ENCODE data around the gene MAPK12.

Gene MAPK12

DNA sequence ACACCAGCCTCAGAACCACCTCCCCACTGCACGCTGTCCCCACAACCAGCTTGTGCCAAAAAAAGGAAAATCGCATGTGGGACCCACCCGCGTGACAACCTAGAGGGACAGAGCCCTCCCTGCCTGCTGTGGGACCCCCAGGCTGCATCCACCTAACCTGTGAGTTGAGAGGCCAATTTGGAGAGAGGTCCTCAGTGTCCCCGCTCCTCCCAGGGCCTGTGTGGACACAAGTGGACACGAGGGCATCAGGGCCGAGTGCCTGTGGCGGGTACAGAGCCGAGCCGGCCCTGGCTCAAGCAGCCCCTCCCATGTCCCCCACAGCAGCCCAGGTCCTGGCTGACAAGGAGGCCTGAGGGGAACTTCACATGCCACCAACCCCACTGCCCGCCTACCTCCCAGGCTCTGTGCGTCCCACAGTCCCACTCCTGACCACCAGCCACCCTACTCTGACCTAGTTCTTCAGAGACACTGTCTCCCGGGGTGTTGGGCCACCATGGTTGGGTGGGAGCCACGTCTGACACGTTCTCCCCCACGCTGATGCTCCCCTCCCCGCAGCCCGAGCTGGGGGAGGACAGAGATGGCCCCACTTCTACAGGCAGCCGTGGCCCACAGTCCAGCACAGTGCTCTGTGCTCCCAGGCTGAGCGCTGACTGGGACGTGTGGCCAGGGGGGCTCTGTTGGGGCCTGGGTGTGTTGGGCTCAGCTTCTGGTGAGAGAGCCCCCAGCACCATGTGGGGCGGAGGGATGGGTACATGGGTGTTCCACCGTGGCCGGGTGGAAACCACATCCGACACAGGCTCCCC, 41.5 kb downstream of the MAPK12 start:
- Mint-ChIP-seq H3K27ac (no peak overlapping the region), H3K4me1 (peaks cover 1% of the 10 kb centered on the region), H3K9me3 (no peaks in the 10 kb centered on the region), H3K27me3 (ENCODE audit: low read depth) (no peaks in the 10 kb centered on the region), H3K4me3 (no peak overlapping the region), H3K36me3 (ENCODE audit: low read depth) (peaks cover 19% of the 10 kb centered on the region)
- TF ChIP-seq, protein P1, sequence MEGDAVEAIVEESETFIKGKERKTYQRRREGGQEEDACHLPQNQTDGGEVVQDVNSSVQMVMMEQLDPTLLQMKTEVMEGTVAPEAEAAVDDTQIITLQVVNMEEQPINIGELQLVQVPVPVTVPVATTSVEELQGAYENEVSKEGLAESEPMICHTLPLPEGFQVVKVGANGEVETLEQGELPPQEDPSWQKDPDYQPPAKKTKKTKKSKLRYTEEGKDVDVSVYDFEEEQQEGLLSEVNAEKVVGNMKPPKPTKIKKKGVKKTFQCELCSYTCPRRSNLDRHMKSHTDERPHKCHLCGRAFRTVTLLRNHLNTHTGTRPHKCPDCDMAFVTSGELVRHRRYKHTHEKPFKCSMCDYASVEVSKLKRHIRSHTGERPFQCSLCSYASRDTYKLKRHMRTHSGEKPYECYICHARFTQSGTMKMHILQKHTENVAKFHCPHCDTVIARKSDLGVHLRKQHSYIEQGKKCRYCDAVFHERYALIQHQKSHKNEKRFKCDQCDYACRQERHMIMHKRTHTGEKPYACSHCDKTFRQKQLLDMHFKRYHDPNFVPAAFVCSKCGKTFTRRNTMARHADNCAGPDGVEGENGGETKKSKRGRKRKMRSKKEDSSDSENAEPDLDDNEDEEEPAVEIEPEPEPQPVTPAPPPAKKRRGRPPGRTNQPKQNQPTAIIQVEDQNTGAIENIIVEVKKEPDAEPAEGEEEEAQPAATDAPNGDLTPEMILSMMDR (IDR thresholded peaks at IDR 0.05; ENCODE audit: unreplicated experiment in 3 of 3) = no peak

DNA sequence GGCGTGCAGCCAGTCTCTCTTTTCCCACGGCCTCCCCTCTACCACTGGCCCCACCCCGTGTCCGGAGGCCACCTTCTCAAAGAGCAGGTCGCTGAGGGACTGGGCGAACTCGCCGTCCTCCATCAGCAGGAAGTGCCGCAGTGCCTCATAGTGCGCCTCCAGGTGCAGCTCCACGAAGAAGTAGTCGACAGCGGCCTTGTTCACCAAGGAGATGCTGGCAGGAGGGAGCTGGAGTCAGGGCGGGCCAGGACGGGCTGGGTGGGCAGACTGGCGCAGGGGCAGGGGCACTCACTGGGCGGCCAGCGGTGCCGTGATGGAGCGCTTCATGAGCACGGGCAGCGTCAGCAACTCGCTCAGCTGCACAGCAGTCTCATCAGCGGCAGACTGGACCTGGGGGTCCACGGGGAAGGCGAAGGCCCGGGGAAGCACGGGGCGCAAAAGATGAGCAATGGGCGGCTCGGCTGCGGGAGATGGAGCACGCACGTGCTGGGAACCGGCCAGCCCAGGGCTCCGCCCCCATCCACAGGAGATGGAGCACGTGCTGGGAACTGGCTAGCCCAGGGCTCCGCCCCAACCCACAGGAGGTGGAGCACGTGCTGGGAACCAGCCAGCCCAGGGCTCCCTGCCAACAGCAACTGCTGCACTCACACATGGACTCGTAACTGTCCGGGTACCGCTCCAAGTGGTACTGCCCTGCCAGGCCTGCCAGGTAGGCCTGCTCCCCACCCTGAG, 42.3 kb downstream of the MAPK12 start:
- Mint-ChIP-seq H3K27ac (no peak overlapping the region), H3K4me1 (peaks cover 5% of the 10 kb centered on the region), H3K36me3 (ENCODE audit: low read depth) (peaks cover 23% of the 10 kb centered on the region), H3K27me3 (ENCODE audit: low read depth) (no peaks in the 10 kb centered on the region), H3K9me3 (no peaks in the 10 kb centered on the region), H3K4me3 (no peak overlapping the region)
- TF ChIP-seq, protein P1 (IDR thresholded peaks at IDR 0.05; ENCODE audit: unreplicated experiment in 3 of 3) = no peak

DNA sequence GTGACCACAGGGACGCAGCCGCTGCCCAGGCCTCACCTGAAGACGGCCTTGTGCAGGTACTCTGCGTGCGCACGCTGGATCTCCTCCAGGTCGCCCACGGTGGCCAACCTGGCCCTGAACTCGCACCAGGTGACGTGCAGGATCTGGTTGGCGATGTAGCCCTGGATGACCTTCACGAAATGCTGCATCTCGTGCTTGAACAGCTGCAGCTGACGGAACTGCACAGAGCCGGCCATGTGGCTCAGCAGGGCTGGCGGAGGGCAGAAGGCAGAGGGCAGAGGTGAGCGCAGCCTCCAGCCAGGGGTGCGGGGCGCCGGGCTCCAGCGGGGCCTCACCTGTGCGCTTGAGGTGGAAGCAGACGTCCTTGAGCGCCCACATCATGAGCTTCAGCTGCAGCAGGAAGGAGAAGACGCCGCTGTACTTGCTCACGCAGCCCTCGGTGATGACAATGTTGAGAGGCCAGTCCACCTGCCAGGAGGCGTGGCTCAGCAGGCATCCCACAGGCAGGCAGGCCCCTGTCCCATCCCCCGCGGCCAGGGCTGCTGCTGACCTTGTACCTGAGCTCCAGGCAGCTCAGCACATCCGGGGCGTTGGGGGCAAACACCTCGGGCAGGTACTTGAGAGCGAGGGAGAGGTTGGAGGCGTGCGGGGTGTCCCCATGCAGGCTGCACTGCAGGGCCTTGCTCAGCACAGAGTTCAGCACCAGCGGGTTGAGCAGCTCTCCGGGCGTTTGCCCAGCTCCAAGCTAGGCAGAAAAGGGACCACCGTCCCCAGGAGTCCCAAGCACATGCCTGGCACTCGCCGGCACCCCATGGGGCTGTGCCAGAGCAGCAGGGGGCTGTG, 43.1 kb downstream of the MAPK12 start:
- H3K4me3 Mint-ChIP-seq = no peak overlapping the region
- H3K27me3 Mint-ChIP-seq (ENCODE audit: low read depth) = no peaks in the 10 kb centered on the region
- peaks cover 5% of the 10 kb centered on the region for H3K4me1 Mint-ChIP-seq
- H3K36me3 Mint-ChIP-seq (ENCODE audit: low read depth) = peaks cover 25% of the 10 kb centered on the region
- H3K9me3 Mint-ChIP-seq = no peaks in the 10 kb centered on the region
- H3K27ac Mint-ChIP-seq = no peak overlapping the region
- TF ChIP-seq, protein P1 (IDR thresholded peaks at IDR 0.05; ENCODE audit: unreplicated experiment in 3 of 3) = no peak

- TF ChIP-seq, protein P1 (IDR thresholded peaks at IDR 0.05; ENCODE audit: unreplicated experiment in 3 of 3) = no peak
- Mint-ChIP-seq H3K4me3 (no peak overlapping the region), H3K4me1 (peaks cover 5% of the 10 kb centered on the region)
These were observed 43.8 kb downstream of the MAPK12 start for GRCh38 chr22:50217543-50218152.

GRCh38 chr22:50216684-50217520, 44.6 kb downstream of the MAPK12 start:
- peaks cover 28% of the 10 kb centered on the region for H3K36me3 Mint-ChIP-seq (ENCODE audit: low read depth)
- peaks cover 5% of the 10 kb centered on the region for H3K4me1 Mint-ChIP-seq
- TF ChIP-seq, protein P1 (IDR thresholded peaks at IDR 0.05; ENCODE audit: unreplicated experiment in 3 of 3) = no peak
- no peaks in the 10 kb centered on the region for H3K9me3 Mint-ChIP-seq
- no peaks in the 10 kb centered on the region for H3K27me3 Mint-ChIP-seq (ENCODE audit: low read depth)
- H3K27ac Mint-ChIP-seq = no peak overlapping the region
- no peak overlapping the region for H3K4me3 Mint-ChIP-seq

More at GRCh38 chr22:50217543-50218152, 43.8 kb downstream of the MAPK12 start:
- Mint-ChIP-seq H3K27me3 (ENCODE audit: low read depth) (no peaks in the 10 kb centered on the region), H3K9me3 (no peaks in the 10 kb centered on the region), H3K27ac (no peak overlapping the region), H3K36me3 (ENCODE audit: low read depth) (peaks cover 26% of the 10 kb centered on the region)
